NCI-H146 treated with DMSO at 0.1 percent for 48 hours (cell line): Measurements from ENCODE around the gene TENM4.

Experiments used
- DNase-seq: peaks from one replicate; lab custom pipeline; 2025; ENCODE audit not compliant: unreplicated experiment; lab: John Stamatoyannopoulos, UW

TENM4 gene

GRCh38 chr11:78800756-78801155 is 640.1 kb downstream of the TENM4 start:
- no peak for DNase-seq

- no peak for DNase-seq
Observed at GRCh38 chr11:78800096-78800690, 640.6 kb downstream of the TENM4 start.

GRCh38 chr11:78798663-78799062 is 642.2 kb downstream of the TENM4 start:
- DNase-seq = peak; percentile 52

GRCh38 chr11:78797559-78797958 is 643.3 kb downstream of the TENM4 start:
- DNase-seq = no peak

- DNase-seq = no peak
Observed at GRCh38 chr11:78796956-78797355, 643.9 kb downstream of the TENM4 start.

GRCh38 chr11:78795621-78796261 is 645.1 kb downstream of the TENM4 start:
- DNase-seq = no peak

GRCh38 chr11:78791964-78792363 is 648.9 kb downstream of the TENM4 start:
- no peak for DNase-seq

GRCh38 chr11:78791254-78791653 is 649.6 kb downstream of the TENM4 start:
- no peak for DNase-seq

- DNase-seq = no peak
Observed at GRCh38 chr11:78790784-78791183, 650.0 kb downstream of the TENM4 start.

GRCh38 chr11:78789375-78789774 is 651.5 kb downstream of the TENM4 start:
- no peak for DNase-seq

GRCh38 chr11:78788533-78788932 is 652.3 kb downstream of the TENM4 start:
- no peak for DNase-seq

- no peak for DNase-seq
Observed at GRCh38 chr11:78787696-78788095, 653.1 kb downstream of the TENM4 start.

GRCh38 chr11:78786746-78787145 is 654.1 kb downstream of the TENM4 start:
- DNase-seq = no peak

- DNase-seq = no peak
Observed at GRCh38 chr11:78786086-78786485, 654.7 kb downstream of the TENM4 start.

- no peak for DNase-seq
Observed at GRCh38 chr11:78784321-78785061, 656.3 kb downstream of the TENM4 start.

- DNase-seq = no peak
Observed at GRCh38 chr11:78783846-78784245, 657.0 kb downstream of the TENM4 start.

- no peak for DNase-seq
Observed at GRCh38 chr11:78783301-78783700, 657.5 kb downstream of the TENM4 start.

- no peak for DNase-seq
Observed at GRCh38 chr11:78782725-78783124, 658.1 kb downstream of the TENM4 start.

- DNase-seq = no peak
Observed at GRCh38 chr11:78780889-78781288, 659.9 kb downstream of the TENM4 start.

- no peak for DNase-seq
Observed at GRCh38 chr11:78773492-78773891, 667.3 kb downstream of the TENM4 start.

GRCh38 chr11:78773077-78773476 is 667.8 kb downstream of the TENM4 start:
- no peak for DNase-seq

GRCh38 chr11:78772186-78772585 is 668.6 kb downstream of the TENM4 start:
- no peak for DNase-seq
